Heart right ventricle (tissue), 16 donors: ENCODE data around the gene CCDC85C. TPM values are rescaled to one million over a fixed set of nuclear protein-coding genes. Genes with fewer than 3 reads are reported as not detected.

Experiments used
- ATAC-seq, 8 donors: fragments of 200-7000 bp; cut with Tn5 transposase; one replicate each; pipeline ENCODE4 v1.9.1; 2020; ENCODE audit warnings: mild to moderate bottlenecking in 8 of 8, moderate library complexity in 8 of 8, moderate number of reproducible peaks in 1 of 8
- DNase-seq, 2 donors: peaks; one replicate each; pipeline ENCODE4 v3.0.0-alpha.2; 2020
- H3K27ac ChIP-seq, 10 donors: fragments of 200-600 bp; sonication (generic) in 2 of 10; one replicate each; pipeline versions ENCODE4 v1.5.0 to v1.8.0; 2020 to 2022; ENCODE audit warnings: mild to moderate bottlenecking in 3 of 10
- H3K27me3 ChIP-seq, 7 donors: fragments of 200-600 bp; one replicate each; pipeline ENCODE4 v1.8.0; 2021 to 2022; ENCODE audit warnings: mild to moderate bottlenecking in 2 of 7
- H3K36me3 ChIP-seq, 9 donors: fragments of 200-600 bp; sonication (generic) in 1 of 9; one replicate each; pipeline versions ENCODE4 v1.5.0 to v1.8.0; 2020 to 2022; ENCODE audit warnings: mild to moderate bottlenecking in 2 of 9
- H3K4me1 ChIP-seq, 9 donors: fragments of 200-600 bp; sonication (generic) in 1 of 9; one replicate each; pipeline versions ENCODE4 v1.5.0 to v1.8.0; 2020 to 2022; ENCODE audit warnings: mild to moderate bottlenecking in 4 of 9
- H3K4me3 ChIP-seq, 10 donors: fragments of 200-600 bp; sonication (generic) in 2 of 10; one replicate each; pipeline versions ENCODE4 v1.5.0 to v1.8.0; 2020 to 2022; ENCODE audit warnings: mild to moderate bottlenecking in 7 of 10, moderate library complexity in 2 of 10
- H3K9me3 ChIP-seq, 11 donors: fragments of 200-600 bp in 10 of 11; sonication (generic) in 2 of 11; one replicate each; pipeline versions ENCODE4 v1.5.0 to v1.8.0; 2013 to 2022; ENCODE audit warnings: mild to moderate bottlenecking in 2 of 11, control low read depth in 1 of 11, moderate library complexity in 1 of 11
- WGBS, 2 donors: extraction: QIAGEN DNeasy Blood & Tissue Kit; methylation state at CpG; one replicate each; pipeline ENCODE4 v1.1.7; 2013; ENCODE audit warnings: inconsistent platforms in 1 of 2; 5-methylcytosine and 5-hydroxymethylcytosine counted together
- intact Hi-C, 10 donors: fragments of 100-400 bp; cut with DNase I; formaldehyde crosslinking; loops; one replicate each; pipeline versions ENCODE4 v1.11.1 to v1.14.2; 2022
- polyA plus RNA-seq, 2 donors: library from polyadenylated mRNA; stranded (reverse); fragments of 200-250 nt; gene quantifications; one replicate each; pipeline ENCODE4 v1.2.3, GENCODE V29; 2013
- total RNA-seq, 10 donors: library from RNA; stranded (reverse); fragmentation: NEBNext Ultra II Directional in 3 of 10; extraction: Animal tissue kit (Norgen Biotek cat#: 25700) in 3 of 10; gene quantifications; one replicate each; pipeline versions ENCODE4 v1.2.1 to v1.2.4, GENCODE V29; 2021 to 2023
- TF ChIP-seq, protein P1 (sequence below), 9 donors: fragments of 200-600 bp; sonication (generic) in 2 of 9; IDR thresholded peaks; one replicate each; pipeline versions ENCODE4 v1.5.0 to v1.8.0; 2021 to 2022; ENCODE audit warnings: antibody characterized with exemption in 9 of 9, mild to moderate bottlenecking in 5 of 9, moderate library complexity in 1 of 9
- donor health status: Arrhythmogenic right ventricular cardiomyopathy.
- donor health status: ischemic (EF 13 %, LVEDD 7.1; RV severe dilation, severe dysfunction).
- donor health status: healthy with polysubstance abuse.
- donor health status: DM: no; HTN: yes; CAD: no.
- donor health status: DM: no; HTN: no; CAD: no.
- donor health status: ischemic (EF 25% LVEDD 6.9; RV normal size, moderate dysfunction).
- donor health status: ischemic (EF 25% LVEDD 5.7; RV mildly dilated, moderate dysfunction).
- donor health status: healthy.
- donor health status: DM: yes; HTN: yes; CAD: no.
- donor health status: Ischemic cardiomyopathy.
- donor health status: ischemic (EF 35%, LVEDD 5.7; RV mildly dilated, moderate dysfunction).
- donor health status: nonischemic (EF 11% LVEDD 7.7; RV severe dilation, severe dysfunction).
- donor health status: DM: yes; HTN: yes; CAD: no.
- donor health status: PGD.
- donor health status: ischemic (EF 29% LVEDD 5.4; RV normal size, mild dysfunction).
- donor health status: nonischemic (EF 23%, LVEDD 6.1; RV moderate dilation, normal function).

The CCDC85C gene
- total and polyA plus RNA-seq, 12 donors, result 9.0 to 50.2 (median 31.5) TPM

DNA sequence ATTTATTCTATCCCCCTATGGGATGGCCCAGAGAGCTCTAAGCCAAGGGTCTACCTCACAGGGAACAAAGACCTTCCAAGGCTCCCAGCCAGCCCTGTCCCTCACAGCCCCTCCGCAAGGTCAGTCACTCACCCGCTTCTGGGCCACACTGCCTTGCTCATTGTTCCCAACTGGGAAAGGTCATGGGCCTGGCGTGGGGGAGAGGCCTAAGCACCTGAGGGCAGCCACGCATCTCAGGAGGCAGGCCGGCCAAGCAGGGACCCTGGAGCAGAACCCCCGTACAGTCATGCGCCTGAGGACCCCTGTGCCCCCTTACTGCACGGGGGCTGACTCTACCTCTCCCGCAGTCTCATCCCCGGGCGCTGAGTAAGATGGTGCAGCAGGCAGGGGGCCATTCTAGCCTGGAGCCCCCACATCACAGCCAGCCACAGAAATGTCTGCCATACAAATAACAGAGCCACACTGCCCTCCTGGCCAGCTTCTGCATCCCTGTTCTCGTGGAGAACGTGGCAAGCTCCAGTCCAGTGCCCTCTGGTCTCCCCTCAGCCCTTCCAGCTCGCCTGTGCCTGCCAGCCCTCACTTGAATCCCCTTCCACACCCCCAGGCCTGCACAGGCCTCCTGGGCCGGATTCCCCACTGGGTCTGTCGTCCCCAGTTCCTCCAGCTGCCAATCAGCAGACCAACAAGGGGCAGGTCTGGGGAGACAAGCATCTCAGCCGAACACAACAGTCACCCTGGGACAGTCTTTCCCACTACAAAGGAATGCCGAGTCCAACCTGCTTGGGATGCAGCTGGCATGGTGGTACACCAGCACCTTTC is 16.3 kb downstream of the CCDC85C start:
- H3K27me3 ChIP-seq, result no peaks in the 10 kb centered on the region
- intact Hi-C loops, result no loop called here
- WGBS, 2 donors, result 86 to 88% methylated on average over 18 of the region's 18 CpGs
- H3K27ac ChIP-seq, result peak overlapping the region in 5 of 10 donors; percentile 14 to 58 (median 43)
- no peaks in the 10 kb centered on the region for H3K9me3 ChIP-seq
- TF ChIP-seq, protein P1, sequence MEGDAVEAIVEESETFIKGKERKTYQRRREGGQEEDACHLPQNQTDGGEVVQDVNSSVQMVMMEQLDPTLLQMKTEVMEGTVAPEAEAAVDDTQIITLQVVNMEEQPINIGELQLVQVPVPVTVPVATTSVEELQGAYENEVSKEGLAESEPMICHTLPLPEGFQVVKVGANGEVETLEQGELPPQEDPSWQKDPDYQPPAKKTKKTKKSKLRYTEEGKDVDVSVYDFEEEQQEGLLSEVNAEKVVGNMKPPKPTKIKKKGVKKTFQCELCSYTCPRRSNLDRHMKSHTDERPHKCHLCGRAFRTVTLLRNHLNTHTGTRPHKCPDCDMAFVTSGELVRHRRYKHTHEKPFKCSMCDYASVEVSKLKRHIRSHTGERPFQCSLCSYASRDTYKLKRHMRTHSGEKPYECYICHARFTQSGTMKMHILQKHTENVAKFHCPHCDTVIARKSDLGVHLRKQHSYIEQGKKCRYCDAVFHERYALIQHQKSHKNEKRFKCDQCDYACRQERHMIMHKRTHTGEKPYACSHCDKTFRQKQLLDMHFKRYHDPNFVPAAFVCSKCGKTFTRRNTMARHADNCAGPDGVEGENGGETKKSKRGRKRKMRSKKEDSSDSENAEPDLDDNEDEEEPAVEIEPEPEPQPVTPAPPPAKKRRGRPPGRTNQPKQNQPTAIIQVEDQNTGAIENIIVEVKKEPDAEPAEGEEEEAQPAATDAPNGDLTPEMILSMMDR (IDR thresholded peaks at IDR 0.05), result no peak
- DNase-seq (no peak), ATAC-seq (peak in 3 of 8 donors; percentile 9 to 36 (median 13))
- H3K36me3 ChIP-seq, result no peaks in the 10 kb centered on the region
- H3K4me3 ChIP-seq, result no peak overlapping the region
- H3K4me1 ChIP-seq, result peaks cover 15 to 75% (median 61%) of the 10 kb centered on the region in 9 donors

DNA sequence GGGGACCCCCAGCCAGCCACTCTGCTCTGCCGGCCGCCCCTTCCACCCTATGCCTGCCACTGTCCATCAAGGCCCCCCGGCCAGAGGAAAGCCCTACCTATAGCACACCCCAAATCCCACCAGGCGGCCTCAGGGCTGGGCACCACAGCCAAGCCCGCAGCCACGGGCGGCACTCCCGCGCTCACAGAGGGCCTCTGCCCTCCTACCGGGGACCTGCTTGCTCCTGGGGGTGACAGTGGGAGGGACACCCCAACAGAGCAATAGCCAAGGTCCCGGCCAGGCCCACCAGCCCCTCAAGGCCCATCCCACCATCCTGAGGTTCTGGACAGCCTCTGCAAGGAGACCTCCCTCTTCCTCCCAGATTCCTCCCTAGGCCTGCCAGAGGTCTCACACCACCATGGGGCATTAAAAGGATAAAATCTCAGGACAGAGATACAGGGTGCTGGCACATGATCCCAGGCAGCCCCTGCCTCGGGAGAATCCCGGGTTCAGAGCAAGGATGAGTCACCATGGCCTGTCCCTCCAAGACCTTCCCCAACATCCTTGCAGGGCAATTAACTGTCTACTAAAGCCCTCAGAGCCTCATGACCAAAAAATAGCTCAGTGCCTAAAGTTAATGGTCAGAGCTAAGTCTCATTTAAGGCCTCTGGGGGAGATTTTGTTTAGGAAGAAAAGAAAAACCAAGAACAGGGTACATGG is 17.1 kb downstream of the CCDC85C start:
- Histone ChIP-seq H3K4me1 (peaks cover 15 to 70% (median 55%) of the 10 kb centered on the region in 9 donors), H3K27me3 (no peaks in the 10 kb centered on the region), H3K27ac (peak overlapping the region in 5 of 10 donors; percentile 14 to 58 (median 43)), H3K36me3 (no peaks in the 10 kb centered on the region), H3K9me3 (no peaks in the 10 kb centered on the region), H3K4me3 (no peak overlapping the region)
- ATAC-seq (peak in 1 of 8 donors; percentile 3), DNase-seq (no peak)
- 84 to 85% methylated on average over 13 of the region's 13 CpGs for WGBS, 2 donors
- TF ChIP-seq, protein P1 (IDR thresholded peaks at IDR 0.05), result no peak
- intact Hi-C loops, result no loop called here

DNA sequence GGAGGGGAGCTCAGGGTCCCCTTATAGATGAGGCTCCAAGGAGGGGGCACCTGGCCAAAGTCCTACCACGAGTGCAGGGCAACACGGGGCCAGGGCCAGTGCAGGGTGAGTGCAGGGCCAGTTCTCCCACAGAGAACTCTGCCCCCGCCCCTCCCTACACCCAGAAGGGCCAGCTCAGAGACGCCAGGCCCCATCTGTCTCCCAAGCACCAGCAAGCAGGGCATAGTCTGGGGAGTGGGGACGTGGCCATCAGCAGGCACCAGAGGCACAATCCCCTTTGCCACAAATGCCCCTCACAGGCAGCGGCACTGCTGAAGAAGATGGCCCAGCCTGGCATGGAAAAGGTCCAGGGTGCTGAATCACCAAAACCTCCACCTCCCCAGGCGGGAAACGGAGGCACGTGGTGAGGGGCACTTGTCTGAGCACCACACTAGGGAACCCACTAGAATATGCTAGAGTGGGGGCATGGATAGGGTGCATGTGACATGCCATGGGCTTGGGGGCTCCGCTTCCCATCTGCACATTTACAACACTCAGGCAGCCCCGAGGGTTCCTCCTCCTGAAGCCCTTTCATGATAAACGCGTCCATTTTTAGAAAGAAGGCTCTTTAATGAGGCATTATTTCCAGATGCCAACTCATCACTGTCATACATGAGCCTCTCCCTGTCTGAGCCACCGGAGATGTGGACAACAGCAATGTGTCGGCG is 17.8 kb downstream of the CCDC85C start:
- Histone ChIP-seq H3K4me3 (no peak overlapping the region), H3K36me3 (no peaks in the 10 kb centered on the region), H3K4me1 (peaks cover 9 to 70% (median 51%) of the 10 kb centered on the region in 9 donors), H3K27me3 (no peaks in the 10 kb centered on the region), H3K9me3 (no peaks in the 10 kb centered on the region), H3K27ac (peak overlapping the region in 1 of 10 donors; percentile 58)
- peak in 3 of 8 donors; percentile 3 to 7 (median 6) for ATAC-seq
- no peak for DNase-seq
- TF ChIP-seq, protein P1 (IDR thresholded peaks at IDR 0.05), result no peak
- intact Hi-C loops, result no loop called here
- 64 to 74% methylated on average over 16 of the region's 16 CpGs for WGBS, 2 donors

DNA sequence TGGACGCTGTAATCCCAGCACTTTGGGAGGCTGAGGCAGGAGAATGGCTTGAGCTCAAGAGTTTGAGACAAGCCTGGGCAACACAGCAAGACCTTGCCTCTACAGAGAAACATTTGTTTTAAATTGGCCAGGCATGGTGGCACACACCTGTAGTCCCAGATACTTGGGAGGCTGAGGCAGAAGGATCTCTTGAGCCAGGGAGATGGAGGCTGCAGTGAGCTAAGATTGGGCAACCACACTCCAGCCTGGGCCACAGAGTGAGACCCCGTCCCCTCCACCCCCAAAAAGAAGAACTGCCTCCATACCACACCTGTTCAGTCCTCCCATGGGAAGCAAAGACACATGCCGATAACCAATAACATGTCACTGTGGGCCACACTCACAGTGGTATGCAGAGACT is 19.2 kb downstream of the CCDC85C start:
- intact Hi-C loops, result no loop called here
- no peak overlapping the region for H3K27ac ChIP-seq
- DNase-seq (no peak), ATAC-seq (no peak)
- H3K27me3 ChIP-seq, result no peaks in the 10 kb centered on the region
- no peaks in the 10 kb centered on the region for H3K36me3 ChIP-seq
- no peaks in the 10 kb centered on the region for H3K9me3 ChIP-seq
- H3K4me3 ChIP-seq, result no peak overlapping the region
- WGBS, 2 donors, result 79 to 95% methylated on average over 3 of the region's 3 CpGs
- H3K4me1 ChIP-seq, result peaks cover 3 to 70% (median 41%) of the 10 kb centered on the region in 9 donors
- TF ChIP-seq, protein P1 (IDR thresholded peaks at IDR 0.05), result no peak
